ENCODE results near the gene EYS.

DNA sequence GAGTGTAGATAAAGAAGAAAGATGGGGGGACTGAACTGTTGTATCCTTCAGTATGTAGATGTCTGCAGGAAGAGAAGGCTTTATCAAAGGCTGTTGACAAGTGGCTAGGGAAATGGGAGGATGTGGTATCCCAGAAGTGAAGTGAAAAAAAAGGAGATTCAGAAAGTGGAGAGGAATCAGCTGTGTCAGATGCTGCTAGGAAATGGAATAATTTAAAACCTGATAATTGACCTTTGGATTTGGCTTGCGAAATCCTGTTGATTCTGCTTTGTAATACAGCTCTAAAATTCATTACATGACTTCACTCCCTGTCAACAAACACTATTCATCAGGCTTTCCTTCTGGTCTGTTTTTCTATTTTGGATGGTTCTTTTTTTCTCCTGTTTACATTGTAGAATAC is 2029.7 kb downstream of the EYS start:
- no peak for TF ChIP-seq EZH2 (optimal IDR thresholded peaks at IDR 0.05; ENCODE audit: low read depth, low read length)
- TF ChIP-seq, protein P1, sequence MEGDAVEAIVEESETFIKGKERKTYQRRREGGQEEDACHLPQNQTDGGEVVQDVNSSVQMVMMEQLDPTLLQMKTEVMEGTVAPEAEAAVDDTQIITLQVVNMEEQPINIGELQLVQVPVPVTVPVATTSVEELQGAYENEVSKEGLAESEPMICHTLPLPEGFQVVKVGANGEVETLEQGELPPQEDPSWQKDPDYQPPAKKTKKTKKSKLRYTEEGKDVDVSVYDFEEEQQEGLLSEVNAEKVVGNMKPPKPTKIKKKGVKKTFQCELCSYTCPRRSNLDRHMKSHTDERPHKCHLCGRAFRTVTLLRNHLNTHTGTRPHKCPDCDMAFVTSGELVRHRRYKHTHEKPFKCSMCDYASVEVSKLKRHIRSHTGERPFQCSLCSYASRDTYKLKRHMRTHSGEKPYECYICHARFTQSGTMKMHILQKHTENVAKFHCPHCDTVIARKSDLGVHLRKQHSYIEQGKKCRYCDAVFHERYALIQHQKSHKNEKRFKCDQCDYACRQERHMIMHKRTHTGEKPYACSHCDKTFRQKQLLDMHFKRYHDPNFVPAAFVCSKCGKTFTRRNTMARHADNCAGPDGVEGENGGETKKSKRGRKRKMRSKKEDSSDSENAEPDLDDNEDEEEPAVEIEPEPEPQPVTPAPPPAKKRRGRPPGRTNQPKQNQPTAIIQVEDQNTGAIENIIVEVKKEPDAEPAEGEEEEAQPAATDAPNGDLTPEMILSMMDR (IDR thresholded peaks at IDR 0.05; ENCODE audit: low read length), result no peak

All from MM.1S (cell line).